Mammary epithelial cell (primary cell): ENCODE data around the gene PSMB1.

Experiments used
- CTCF ChIP-seq, 2 donors: IDR thresholded peaks in 1 of 2; conservative IDR thresholded peaks in 1 of 2; 2 replicates each; pipeline ENCODE4 v1.5.1; 2011 to 2012; ENCODE audit warnings: inconsistent platforms in 2 of 2, low read length in 2 of 2, mild to moderate bottlenecking in 2 of 2, control low read depth in 1 of 2, low read depth in 1 of 2; ENCODE audit not compliant: insufficient read depth in 1 of 2; ENCODE audit errors: extremely low read depth in 1 of 2
- EZH2 ChIP-seq: IDR thresholded peaks from 2 replicates; pipeline ENCODE4 v1.6.1; 2012; ENCODE audit warnings: low read length, inconsistent platforms, borderline replicate concordance

- TF ChIP-seq CTCF (conservative IDR thresholded peaks at IDR 0.05 in 1 of 2, IDR thresholded peaks at IDR 0.05 in 1 of 2; ENCODE audit: extremely low read depth in 1 of 2, insufficient read depth in 1 of 2, low read depth in 1 of 2, low read length in 2 of 2) = no peak
- no peak for TF ChIP-seq EZH2
These were observed 59.8 kb downstream of the PSMB1 start for GRCh38 chr6:170493354-170493753.
